Loucy (cell line): ENCODE measurements around the gene RBM11.

ENCODE experiments used
- EZH2phosphoT487 ChIP-seq: fragments of 200-600 bp; IDR thresholded peaks from 2 replicates; pipeline ENCODE4 v1.6.1; 2018; ENCODE audit warnings: antibody characterized with exemption, mild to moderate bottlenecking, moderate library complexity, borderline replicate concordance
- TF ChIP-seq, protein P1 (sequence below): fragments of 200-600 bp; sonication (generic); conservative IDR thresholded peaks from 2 replicates; pipeline ENCODE4 v1.5.1; 2014; ENCODE audit warnings: mild to moderate bottlenecking, antibody characterized with exemption, low read length

DNA sequence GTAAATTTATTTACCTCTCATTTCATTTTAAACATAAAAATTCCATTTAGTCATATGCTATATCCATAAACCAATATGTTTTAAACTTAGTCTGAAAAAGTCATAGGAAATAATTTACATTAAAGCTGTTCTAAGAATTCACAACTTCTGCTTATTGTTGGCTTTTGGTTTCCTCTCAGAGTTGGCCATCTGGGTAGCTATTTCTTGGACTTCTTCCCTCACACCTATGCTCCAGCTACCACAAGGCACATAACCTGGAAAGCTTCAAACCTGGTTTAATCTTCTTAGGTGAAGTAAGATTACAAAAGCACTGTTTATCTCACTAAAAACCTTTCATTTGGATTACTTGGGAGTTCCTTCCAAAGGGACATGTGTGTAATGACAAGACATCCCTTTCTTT, 29.8 kb downstream of the RBM11 start:
- TF ChIP-seq, protein P1, sequence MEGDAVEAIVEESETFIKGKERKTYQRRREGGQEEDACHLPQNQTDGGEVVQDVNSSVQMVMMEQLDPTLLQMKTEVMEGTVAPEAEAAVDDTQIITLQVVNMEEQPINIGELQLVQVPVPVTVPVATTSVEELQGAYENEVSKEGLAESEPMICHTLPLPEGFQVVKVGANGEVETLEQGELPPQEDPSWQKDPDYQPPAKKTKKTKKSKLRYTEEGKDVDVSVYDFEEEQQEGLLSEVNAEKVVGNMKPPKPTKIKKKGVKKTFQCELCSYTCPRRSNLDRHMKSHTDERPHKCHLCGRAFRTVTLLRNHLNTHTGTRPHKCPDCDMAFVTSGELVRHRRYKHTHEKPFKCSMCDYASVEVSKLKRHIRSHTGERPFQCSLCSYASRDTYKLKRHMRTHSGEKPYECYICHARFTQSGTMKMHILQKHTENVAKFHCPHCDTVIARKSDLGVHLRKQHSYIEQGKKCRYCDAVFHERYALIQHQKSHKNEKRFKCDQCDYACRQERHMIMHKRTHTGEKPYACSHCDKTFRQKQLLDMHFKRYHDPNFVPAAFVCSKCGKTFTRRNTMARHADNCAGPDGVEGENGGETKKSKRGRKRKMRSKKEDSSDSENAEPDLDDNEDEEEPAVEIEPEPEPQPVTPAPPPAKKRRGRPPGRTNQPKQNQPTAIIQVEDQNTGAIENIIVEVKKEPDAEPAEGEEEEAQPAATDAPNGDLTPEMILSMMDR = no peak
- no peak for TF ChIP-seq EZH2phosphoT487
